Peyer's patch (tissue), 4 donors: ENCODE measurements around the gene SPATA6.

Source experiments
- CTCF ChIP-seq, 6 experiments: fragments of 450-650 bp in 4 of 6; fragments of 200-600 bp in 2 of 6; sonication (generic) in 1 of 6; IDR thresholded peaks; one replicate each; pipeline ENCODE4 v1.5.1; 2017 to 2019; ENCODE audit warnings: antibody characterized with exemption in 6 of 6, mild to moderate bottlenecking in 3 of 6, moderate library complexity in 1 of 6
- POLR2A ChIP-seq, 2 donors: fragments of 450-650 bp; IDR thresholded peaks; one replicate each; pipeline ENCODE4 v1.5.1; 2017; ENCODE audit warnings: antibody characterized with exemption in 2 of 2, mild to moderate bottlenecking in 2 of 2, moderate library complexity in 2 of 2

GRCh38 chr1:48466594-48466993 is 5.4 kb downstream of the SPATA6 start:
- TF ChIP-seq CTCF (IDR thresholded peaks at IDR 0.05) (no peak), POLR2A (IDR thresholded peaks at IDR 0.05) (no peak)
